Heart left ventricle (tissue), 13 donors: ENCODE measurements around the gene CALM3.

Source experiments
- CTCF ChIP-seq, 12 donors: fragments of 200-600 bp; sonication (generic) in 4 of 12; IDR thresholded peaks; one replicate each; pipeline versions ENCODE4 v1.5.0 to v1.8.0; 2018 to 2022; ENCODE audit warnings: antibody characterized with exemption in 12 of 12, mild to moderate bottlenecking in 5 of 12
- POLR2A ChIP-seq, 2 donors: fragments of 450-650 bp; IDR thresholded peaks; one replicate each; pipeline ENCODE4 v1.6.1; 2017; ENCODE audit warnings: antibody characterized with exemption in 2 of 2, mild to moderate bottlenecking in 2 of 2, moderate library complexity in 2 of 2
- donor health status: ischemic (EF 13 %, LVEDD 7.1; RV severe dilation, severe dysfunction).
- donor health status: DM: no; HTN: yes; CAD: no.
- donor health status: DM: no; HTN: no; CAD: no.
- donor health status: ischemic (EF 25% LVEDD 6.9; RV normal size, moderate dysfunction).
- donor health status: ischemic (EF 25% LVEDD 5.7; RV mildly dilated, moderate dysfunction).
- donor health status: ischemic (EF 35%, LVEDD 5.7; RV mildly dilated, moderate dysfunction).
- donor health status: nonischemic (EF 11% LVEDD 7.7; RV severe dilation, severe dysfunction).
- donor health status: DM: yes; HTN: yes; CAD: no.
- donor health status: PGD.
- donor health status: ischemic (EF 29% LVEDD 5.4; RV normal size, mild dysfunction).
- donor health status: nonischemic (EF 23%, LVEDD 6.1; RV moderate dilation, normal function).

- TF ChIP-seq POLR2A (IDR thresholded peaks at IDR 0.05) (no peak), CTCF (IDR thresholded peaks at IDR 0.05) (no peak)
Measured at GRCh38 chr19:46580247-46580646, 20.9 kb upstream of the CALM3 start.
